Right atrium auricular region (tissue), 2 donors: ENCODE measurements around the gene ALDH3B1. TPM values are rescaled to one million over a fixed set of nuclear protein-coding genes. Genes with fewer than 3 reads are reported as not detected.

Experiments used
- DNase-seq: peaks from one replicate; pipeline ENCODE4 v3.0.0-alpha.2; 2019; ENCODE audit warnings: low spot score
- H3K27ac ChIP-seq, 2 donors: fragments of 200-600 bp; sonication (generic); 1 replicate in 1 of 2; 2 replicates in 1 of 2; pipeline ENCODE4 v1.5.1; 2016 to 2019
- H3K27me3 ChIP-seq, 2 donors: fragments of 200-600 bp; sonication (generic); one replicate each; pipeline versions ENCODE4 v1.5.1 to v1.6.0; 2017 to 2019
- H3K36me3 ChIP-seq: fragments of 200-600 bp; sonication (generic); one replicate; pipeline ENCODE4 v1.5.1; 2016
- H3K4me1 ChIP-seq, 2 donors: fragments of 200-600 bp; sonication (generic); one replicate each; pipeline versions ENCODE4 v1.5.1 to v1.6.0; 2017 to 2019
- H3K4me3 ChIP-seq, 2 donors: fragments of 200-600 bp; sonication (generic); 1 replicate in 1 of 2; 2 replicates in 1 of 2; pipeline ENCODE4 v1.5.1; 2017 to 2019; ENCODE audit warnings: mild to moderate bottlenecking in 1 of 2, moderate library complexity in 1 of 2
- H3K9me3 ChIP-seq, 2 donors: fragments of 200-600 bp; sonication (generic); one replicate each; pipeline ENCODE4 v1.5.1; 2019
- total RNA-seq, 2 donors: library from RNA; depleted of rRNA; stranded (reverse); fragments of >200 nt; gene quantifications; one replicate each; pipeline ENCODE4 v1.1.0, GENCODE V29; 2016
- TF ChIP-seq, protein P1 (sequence below), 2 donors: fragments of 200-600 bp; sonication (generic); IDR thresholded peaks; one replicate each; pipeline ENCODE4 v1.5.1; 2019; ENCODE audit warnings: antibody characterized with exemption in 2 of 2

The ALDH3B1 gene
- total RNA-seq, 2 donors from 2014 or later = 10.5 to 21.6 TPM

DNA sequence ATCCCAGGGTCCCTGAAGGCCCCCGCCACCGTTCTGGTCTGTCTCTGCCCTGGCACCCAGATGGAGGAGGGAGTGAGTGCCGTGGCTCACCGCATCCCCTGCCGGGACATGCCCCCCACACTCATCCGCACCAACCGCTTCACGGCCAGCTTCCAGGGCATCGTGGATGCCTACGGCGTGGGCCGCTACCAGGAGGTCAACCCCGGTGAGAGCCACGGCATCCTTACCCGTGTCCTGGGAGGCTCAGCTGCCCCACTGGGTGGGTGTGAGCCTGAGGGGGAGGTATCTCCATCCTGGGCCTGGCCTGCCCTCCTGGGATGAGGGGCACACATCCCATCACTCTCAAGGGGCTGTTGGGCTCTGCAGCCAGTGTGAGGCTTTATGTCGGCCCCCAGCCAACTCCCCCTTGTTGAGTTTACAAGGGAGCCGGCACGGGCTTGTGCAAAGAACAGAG is 34.8 kb downstream of the ALDH3B1 start:
- Histone ChIP-seq H3K27me3 (no peaks in the 10 kb centered on the region), H3K36me3 (peaks cover 13% of the 10 kb centered on the region), H3K27ac (no peak overlapping the region), H3K4me1 (peaks cover 0 to 14% of the 10 kb centered on the region in 2 donors), H3K9me3 (no peaks in the 10 kb centered on the region), H3K4me3 (no peak overlapping the region)
- TF ChIP-seq, protein P1, sequence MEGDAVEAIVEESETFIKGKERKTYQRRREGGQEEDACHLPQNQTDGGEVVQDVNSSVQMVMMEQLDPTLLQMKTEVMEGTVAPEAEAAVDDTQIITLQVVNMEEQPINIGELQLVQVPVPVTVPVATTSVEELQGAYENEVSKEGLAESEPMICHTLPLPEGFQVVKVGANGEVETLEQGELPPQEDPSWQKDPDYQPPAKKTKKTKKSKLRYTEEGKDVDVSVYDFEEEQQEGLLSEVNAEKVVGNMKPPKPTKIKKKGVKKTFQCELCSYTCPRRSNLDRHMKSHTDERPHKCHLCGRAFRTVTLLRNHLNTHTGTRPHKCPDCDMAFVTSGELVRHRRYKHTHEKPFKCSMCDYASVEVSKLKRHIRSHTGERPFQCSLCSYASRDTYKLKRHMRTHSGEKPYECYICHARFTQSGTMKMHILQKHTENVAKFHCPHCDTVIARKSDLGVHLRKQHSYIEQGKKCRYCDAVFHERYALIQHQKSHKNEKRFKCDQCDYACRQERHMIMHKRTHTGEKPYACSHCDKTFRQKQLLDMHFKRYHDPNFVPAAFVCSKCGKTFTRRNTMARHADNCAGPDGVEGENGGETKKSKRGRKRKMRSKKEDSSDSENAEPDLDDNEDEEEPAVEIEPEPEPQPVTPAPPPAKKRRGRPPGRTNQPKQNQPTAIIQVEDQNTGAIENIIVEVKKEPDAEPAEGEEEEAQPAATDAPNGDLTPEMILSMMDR (IDR thresholded peaks at IDR 0.05) = no peak
- no peak for DNase-seq

DNA sequence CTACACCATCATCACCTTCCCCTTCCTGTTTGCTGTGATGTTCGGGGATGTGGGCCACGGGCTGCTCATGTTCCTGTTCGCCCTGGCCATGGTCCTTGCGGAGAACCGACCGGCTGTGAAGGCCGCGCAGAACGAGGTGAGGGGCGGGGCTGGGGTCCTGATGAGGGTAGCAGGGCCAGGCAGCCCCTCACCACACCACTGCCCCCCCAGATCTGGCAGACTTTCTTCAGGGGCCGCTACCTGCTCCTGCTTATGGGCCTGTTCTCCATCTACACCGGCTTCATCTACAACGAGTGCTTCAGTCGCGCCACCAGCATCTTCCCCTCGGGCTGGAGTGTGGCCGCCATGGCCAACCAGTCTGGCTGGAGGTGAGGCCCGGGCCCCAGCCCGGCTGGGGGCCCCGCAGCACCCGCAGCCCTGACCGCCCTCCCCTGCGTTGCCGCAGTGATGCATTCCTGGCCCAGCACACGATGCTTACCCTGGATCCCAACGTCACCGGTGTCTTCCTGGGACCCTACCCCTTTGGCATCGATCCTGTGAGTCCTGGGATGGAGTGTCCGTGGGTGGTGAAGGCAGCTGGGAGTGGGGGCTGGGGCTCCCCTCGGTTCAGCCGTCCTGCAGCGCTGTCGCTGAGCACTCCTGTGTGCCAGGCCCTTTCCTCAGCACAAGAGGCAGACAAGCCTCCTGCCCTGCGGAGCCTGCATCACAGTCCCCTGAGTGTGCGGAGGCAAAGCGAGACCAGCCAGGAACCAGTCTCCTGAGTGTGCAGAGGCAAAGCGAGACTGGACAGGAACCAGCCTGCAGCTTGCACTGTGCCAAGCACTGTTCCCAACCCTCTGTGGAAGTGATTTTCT is 37.5 kb downstream of the ALDH3B1 start:
- no peak overlapping the region for H3K27ac ChIP-seq
- H3K36me3 ChIP-seq = peaks cover 32% of the 10 kb centered on the region
- TF ChIP-seq, protein P1 (IDR thresholded peaks at IDR 0.05) = no peak
- H3K4me3 ChIP-seq = no peak overlapping the region
- no peaks in the 10 kb centered on the region for H3K27me3 ChIP-seq
- H3K4me1 ChIP-seq = no peaks in the 10 kb centered on the region
- H3K9me3 ChIP-seq = no peaks in the 10 kb centered on the region
- no peak for DNase-seq

DNA sequence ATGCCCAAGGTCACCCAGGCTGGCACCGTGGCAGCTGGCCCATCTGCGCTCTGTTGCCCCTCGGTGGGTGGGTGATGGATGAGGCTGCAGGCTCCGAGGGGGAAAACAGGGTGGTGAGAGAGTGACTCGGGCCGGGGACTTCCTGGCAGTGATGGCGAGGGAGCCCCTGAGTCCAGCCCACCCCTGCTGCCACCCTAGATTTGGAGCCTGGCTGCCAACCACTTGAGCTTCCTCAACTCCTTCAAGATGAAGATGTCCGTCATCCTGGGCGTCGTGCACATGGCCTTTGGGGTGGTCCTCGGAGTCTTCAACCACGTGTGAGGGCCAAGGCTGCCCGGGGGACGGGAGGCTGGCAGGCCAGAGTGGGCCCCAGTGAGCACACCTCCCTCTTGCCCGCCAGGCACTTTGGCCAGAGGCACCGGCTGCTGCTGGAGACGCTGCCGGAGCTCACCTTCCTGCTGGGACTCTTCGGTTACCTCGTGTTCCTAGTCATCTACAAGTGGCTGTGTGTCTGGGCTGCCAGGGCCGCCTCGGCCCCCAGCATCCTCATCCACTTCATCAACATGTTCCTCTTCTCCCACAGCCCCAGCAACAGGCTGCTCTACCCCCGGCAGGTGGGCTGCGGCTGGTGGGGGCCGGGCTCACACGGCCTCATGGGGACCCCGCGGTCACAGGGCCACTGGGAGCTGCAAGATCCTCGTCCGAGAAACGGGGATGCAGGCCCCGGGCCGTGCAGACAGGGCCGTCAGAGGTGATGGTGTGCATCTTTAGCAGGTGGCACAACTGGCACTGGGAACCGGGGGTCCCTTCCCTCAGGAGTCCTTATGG is 38.8 kb downstream of the ALDH3B1 start:
- Histone ChIP-seq H3K27ac (no peak overlapping the region), H3K36me3 (peaks cover 37% of the 10 kb centered on the region), H3K9me3 (no peaks in the 10 kb centered on the region), H3K4me3 (no peak overlapping the region), H3K4me1 (no peaks in the 10 kb centered on the region), H3K27me3 (no peaks in the 10 kb centered on the region)
- DNase-seq = no peak
- TF ChIP-seq, protein P1 (IDR thresholded peaks at IDR 0.05) = no peak

DNA sequence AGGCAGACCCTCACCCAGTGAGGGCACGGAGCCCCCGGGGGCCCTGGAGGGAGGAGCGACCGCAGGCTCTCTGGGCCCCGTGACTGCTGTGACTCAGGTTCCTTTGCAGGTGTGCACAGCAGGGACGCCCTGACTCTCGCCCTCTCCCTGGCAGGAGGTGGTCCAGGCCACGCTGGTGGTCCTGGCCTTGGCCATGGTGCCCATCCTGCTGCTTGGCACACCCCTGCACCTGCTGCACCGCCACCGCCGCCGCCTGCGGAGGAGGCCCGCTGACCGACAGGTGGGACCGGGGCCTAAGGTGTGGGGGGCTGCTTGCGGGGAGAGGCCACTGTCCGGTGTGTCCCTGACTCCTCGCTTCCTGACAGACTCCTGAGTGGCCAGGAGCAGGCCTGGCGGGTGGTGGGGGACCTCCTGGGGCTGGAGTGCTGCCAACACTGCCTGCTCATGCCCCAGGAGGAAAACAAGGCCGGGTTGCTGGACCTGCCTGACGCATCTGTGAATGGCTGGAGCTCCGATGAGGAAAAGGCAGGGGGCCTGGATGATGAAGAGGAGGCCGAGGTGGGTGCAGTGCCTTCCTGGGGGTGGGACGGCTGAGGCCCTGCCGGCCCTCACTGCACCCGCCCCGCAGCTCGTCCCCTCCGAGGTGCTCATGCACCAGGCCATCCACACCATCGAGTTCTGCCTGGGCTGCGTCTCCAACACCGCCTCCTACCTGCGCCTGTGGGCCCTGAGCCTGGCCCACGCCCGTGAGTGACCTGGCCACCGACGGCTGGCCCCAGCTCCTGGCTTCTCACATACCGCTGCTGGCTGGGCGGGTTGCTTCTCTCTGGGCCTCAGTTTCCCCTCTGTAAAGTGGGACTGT is 39.6 kb downstream of the ALDH3B1 start:
- no peak for DNase-seq
- Histone ChIP-seq H3K4me3 (no peak overlapping the region), H3K27ac (no peak overlapping the region), H3K27me3 (no peaks in the 10 kb centered on the region), H3K36me3 (peaks cover 37% of the 10 kb centered on the region), H3K9me3 (no peaks in the 10 kb centered on the region), H3K4me1 (no peaks in the 10 kb centered on the region)
- TF ChIP-seq, protein P1 (IDR thresholded peaks at IDR 0.05) = no peak

DNA sequence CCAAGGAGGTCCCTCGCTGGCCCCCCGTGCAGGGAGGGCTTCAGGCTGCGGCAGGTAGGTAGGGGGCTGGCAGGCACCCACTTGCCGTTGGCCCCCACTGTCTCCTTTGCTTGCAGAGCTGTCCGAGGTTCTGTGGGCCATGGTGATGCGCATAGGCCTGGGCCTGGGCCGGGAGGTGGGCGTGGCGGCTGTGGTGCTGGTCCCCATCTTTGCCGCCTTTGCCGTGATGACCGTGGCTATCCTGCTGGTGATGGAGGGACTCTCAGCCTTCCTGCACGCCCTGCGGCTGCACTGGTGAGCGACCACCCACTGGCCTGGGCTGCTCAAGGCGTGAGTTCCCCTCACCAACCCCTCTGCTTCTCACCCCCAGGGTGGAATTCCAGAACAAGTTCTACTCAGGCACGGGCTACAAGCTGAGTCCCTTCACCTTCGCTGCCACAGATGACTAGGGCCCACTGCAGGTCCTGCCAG is 40.3 kb downstream of the ALDH3B1 start:
- H3K36me3 ChIP-seq = peaks cover 37% of the 10 kb centered on the region
- no peaks in the 10 kb centered on the region for H3K27me3 ChIP-seq
- DNase-seq = no peak
- no peaks in the 10 kb centered on the region for H3K9me3 ChIP-seq
- H3K4me3 ChIP-seq = no peak overlapping the region
- no peaks in the 10 kb centered on the region for H3K4me1 ChIP-seq
- no peak overlapping the region for H3K27ac ChIP-seq
- TF ChIP-seq, protein P1 (IDR thresholded peaks at IDR 0.05) = no peak
